Measurements from ENCODE around the gene BMF.
A peak's percentile ranks its signal among the peaks of the same experiment; 100 is the strongest.

The BMF gene

GRCh38 chr15:40103864-40104271, 4.8 kb downstream of the BMF start:
- DNase-seq (ENCODE audit: low read depth) = no peak

DNA sequence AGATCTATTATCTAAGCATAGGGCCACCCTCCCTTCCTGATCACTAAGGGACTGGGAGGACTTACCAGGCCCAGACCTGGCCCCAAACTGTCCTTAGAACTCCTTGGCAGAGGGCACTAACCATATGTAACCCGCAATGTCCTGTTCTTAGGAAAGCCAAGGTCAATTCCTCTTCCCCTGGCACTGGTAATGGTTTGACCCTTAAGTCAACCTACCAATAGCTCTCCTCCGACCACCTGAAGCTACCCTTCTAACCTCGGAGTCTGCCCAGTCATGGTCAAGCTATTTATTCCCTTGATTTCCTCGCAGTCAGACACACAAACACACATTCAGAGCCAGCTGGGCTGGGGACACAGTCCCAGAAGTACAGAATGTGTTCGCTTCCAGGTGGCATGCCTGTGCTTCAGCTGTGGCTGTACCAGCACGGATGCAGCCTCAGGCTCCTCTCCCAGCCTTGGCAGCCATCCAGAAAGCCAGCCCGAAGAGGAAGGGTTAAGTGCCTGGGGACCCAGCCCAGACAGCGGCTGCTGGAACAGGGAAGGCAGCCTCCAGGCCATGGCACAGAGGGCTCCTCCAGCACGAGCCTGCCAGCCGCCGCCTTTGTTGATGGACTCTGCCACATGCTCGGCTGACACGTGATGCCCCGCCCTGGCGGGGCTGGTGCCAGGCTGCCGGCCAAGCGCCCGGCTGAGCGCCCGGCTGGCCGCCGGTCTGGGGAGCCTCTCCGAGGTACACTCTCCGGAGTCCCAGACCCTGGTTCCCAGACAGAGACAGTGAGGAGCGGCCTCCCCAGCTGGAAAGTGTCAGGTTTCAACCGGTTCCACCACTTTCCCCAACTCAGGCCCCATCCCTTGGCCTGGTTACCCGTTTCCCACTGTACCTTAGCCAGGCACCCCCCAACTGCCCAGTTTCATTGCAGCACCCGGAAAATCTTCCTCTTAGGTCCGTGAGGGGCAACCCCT, 5.5 kb downstream of the BMF start:
- no peak for DNase-seq (ENCODE audit: low read depth)

DNA sequence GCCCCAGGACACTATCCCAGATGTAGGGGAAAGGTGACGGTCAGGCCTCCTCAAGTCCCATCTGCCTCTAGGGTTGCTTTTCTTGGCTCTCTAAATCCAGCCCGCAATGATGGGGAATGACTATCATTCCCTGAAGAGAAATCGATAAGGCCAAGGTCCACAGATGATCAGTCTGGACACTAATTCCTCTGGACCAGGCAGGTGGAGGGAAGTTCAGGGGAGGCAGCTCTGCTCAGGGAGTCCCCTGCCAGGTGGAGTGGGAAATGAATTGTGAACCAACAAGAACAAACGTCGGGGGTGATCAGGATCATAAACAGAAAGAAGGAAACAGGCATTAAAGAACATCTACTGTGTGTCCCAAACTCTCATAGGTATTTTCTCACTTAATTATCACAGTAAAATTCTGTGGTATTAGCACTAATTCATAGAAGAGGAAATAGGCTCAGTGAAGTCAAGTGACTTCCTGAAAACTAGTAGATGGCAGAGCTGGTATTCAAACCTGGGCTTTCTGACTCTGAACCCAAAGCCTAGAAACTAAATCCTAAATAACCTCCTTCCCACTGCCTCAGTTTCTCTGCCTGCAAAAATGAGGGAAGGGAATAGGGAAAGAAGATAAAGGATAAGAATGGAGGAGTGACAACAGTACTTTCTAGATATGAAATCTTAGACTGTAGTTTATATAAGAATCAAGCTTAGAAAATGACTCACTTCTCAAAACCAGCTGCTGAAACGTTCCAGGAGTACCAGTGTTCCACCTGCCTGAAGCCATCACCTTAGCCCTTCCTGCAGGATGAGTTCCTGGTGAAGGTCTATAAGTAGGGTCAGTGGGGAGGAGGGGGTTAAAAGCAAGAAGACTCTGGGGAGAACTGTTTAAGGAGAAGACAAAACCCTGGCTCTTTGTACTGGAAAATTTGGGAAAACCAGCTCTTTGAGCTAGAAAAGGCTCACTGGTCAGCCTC, 7.5 kb downstream of the BMF start:
- no peak for DNase-seq (ENCODE audit: low read depth)

- DNase-seq (ENCODE audit: low read depth) = no peak
Measured at GRCh38 chr15:40100123-40100946, 8.3 kb downstream of the BMF start.

DNA sequence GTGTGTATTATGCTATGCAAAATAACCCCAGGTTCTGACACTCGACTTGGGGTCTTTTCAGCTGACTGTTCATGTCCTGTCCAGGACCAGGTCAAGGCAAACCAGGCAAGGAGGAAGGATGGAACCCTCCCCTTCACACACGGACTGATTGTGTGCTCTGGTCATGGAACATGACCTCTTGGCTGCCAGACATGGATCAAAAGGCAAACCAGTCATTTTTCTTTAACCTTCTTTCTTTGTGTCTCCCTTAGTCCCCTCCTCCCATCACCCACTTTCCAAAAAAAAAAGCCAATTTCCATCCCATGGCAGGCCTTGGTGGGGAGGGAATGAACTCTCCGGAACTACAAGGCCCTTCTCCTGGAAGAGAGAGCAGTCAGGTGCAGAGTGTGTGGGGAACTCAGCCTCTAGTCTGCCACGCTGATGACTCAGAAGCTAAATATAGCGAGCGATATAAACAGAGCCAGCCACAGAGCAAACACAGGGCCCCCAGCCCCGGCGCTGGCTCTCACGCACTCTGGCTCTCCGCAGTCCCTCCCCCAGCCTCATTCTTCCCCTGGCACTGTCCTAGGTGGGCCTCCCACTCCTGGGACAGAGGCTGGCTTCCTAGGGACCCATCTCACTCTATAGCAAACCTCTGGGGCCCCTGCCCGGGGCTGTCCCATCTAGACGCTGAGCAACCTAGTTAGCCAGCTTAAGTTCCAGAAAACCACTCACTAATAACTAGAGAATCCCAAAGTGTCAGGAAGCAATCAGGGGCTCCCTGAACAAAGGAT, 10.0 kb downstream of the BMF start:
- DNase-seq (ENCODE audit: low read depth) = peak; percentile 84

GRCh38 chr15:40097968-40098476, 10.7 kb downstream of the BMF start:
- DNase-seq (ENCODE audit: low read depth) = no peak

DNA sequence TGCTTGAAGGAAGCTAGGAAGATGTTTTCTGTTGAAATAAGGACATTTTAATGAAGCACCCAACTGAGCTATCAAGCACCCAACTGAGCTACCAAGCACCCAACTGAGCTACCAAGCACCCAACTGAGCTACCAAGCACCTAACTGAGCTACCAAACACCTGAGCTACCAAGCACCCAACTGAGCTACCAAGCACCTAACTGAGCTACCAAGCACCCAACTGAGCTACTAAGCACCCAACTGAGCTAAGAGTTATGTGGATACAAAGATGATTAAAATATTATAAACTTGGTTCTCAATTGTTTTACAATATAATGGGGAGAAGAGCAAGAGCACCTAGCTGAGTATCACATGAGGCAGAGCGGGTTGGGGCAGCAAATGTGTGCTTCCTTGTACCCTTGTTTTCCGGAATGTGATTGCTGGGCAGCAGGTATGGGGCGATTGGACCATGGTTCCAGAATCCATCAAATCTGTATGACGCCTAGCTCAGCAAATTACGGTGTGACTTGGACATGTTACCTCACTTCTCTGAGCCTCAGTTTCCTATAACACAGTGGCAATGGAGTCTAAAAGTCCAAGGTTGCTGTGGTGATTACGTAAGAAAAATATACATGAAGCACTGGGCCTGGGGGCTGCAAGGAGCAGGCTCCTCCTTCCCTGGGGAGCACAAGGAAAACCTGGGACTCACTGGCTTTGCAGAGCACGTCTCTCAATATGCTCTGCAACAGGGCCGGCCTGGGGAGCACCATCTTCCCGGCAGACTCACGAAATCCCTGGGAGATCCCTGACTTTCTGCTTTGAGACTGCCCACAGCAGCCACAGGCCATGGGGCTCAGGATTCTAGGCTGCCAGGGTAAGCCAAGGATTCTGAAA, 11.3 kb downstream of the BMF start:
- no peak for DNase-seq (ENCODE audit: low read depth)

- DNase-seq (ENCODE audit: low read depth) = no peak
Measured at GRCh38 chr15:40096094-40096891, 12.4 kb downstream of the BMF start.

- no peak for DNase-seq (ENCODE audit: low read depth)
Measured at GRCh38 chr15:40095371-40096093, 13.1 kb downstream of the BMF start.

DNA sequence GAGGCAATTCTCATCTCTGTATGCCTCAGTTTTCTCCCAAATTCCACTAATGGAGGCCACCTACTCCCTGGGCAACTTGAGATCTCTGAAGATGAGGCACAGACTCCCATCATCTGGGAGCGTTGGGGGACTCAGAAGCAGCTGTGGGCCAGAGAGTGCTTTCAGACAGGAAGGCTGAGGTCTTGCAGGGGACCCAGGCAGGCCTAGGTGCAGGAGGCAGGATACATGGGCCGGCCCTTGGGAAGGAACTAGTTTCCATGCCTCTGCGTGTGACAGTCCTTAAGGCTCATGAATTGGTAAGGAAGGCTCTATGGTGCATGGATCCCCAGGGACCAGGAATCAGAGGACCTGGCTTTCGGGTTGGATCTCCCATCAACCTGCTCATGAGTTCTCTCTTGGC, 14.5 kb downstream of the BMF start:
- no peak for DNase-seq (ENCODE audit: low read depth)

- DNase-seq (ENCODE audit: low read depth) = no peak
Measured at GRCh38 chr15:40092979-40093869, 15.5 kb downstream of the BMF start.

DNA sequence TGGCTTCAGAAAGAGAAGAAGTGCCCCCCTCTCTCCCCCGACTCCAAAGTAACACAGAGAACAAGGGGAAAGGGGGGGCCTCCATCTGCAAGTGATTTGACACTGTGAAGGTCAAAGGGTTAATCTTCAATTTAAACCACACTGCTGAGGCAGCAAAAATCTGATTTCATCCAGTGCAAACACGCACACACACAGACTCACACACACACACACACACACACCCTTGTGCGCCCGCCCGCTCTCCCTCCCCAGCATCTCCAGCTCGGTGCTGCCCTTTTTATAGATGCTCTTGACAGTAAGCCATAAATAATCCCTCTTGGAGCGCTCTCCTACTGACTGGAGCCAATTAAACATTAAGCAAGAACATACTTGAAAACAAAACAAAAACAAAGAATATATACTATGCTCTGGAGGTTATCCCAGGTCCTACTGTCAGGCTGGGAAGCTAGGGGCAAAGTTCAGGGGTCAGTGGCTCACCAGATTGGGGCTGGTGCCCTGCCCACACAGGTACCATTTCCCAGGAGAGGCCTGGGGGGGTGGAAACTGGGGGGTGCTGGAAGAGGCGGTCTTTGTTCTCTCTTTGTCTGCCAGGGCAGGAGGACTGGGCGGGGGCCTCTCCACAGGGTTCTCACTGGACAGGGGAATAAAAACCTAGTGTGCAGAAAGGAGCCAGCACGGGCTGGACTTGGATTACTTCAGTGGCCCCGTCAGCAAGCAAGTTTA, 16.3 kb downstream of the BMF start:
- peak; percentile 78 for DNase-seq (ENCODE audit: low read depth)

- no peak for DNase-seq (ENCODE audit: low read depth)
Measured at GRCh38 chr15:40091861-40092255, 16.8 kb downstream of the BMF start.

DNA sequence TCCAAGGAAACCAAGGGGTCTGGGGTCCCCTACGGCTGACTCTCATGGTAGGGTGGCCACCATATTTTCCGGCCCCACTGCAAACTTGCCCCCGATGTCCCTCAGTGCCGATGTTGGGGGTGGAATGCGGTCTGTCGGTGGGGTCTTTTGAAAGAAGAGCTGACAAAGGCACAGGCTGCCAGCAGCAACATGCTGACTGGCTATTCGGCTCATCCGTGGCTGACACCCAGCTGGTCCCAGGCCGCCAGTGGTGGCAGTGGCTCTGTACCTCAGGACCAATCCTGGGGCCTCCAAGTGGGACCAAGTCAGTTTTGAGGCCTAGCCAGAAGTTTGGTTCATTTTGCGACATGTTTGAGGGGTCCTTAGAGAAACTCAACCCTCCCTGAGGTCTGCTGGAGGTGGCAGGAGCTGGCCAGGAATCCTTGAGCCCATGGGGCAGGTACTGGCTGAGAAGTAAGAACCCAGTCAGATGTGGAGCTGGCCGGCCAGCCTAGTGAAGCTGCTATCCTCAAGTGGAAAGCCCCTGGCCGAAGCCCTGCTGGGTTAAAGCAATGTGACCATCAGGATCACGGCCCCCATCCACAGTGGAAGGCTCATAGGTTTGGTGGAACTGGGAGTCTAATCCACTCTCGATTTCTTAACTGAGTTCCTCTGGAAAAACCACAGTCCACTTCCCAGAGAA, 17.8 kb downstream of the BMF start:
- no peak for DNase-seq (ENCODE audit: low read depth)

GRCh38 chr15:40088929-40089755, 19.5 kb downstream of the BMF start:
- no peak for DNase-seq (ENCODE audit: low read depth)
